GM13977 (cell line): Measurements from ENCODE around the gene SMARCC1.
"Not testable (repeated sequence)": the region's sequence is repeated elsewhere in the genome, so short reads cannot be mapped to it uniquely, and the experiment has no call there.

Experiments used
- DNase-seq: peaks from one replicate; pipeline ENCODE4 v3.0.0; 2012; ENCODE audit warnings: low spot score
- CTCF ChIP-seq: IDR thresholded peaks from 2 replicates; pipeline ENCODE4 v1.5.1; 2012; ENCODE audit warnings: mild to moderate bottlenecking, control low read depth; ENCODE audit not compliant: insufficient read depth; ENCODE audit errors: extremely low read depth, missing control alignments
- in situ Hi-C: fragments of 300-500 bp; cut with MboI; formaldehyde crosslinking; loops from one replicate; pipeline ENCODE4 v1.12.0; 2022; ENCODE audit warnings: low sequenced_read_pairs, low pct_unique_long_range_greater_than_20kb, mixed read lengths, inconsistent platforms; ENCODE audit not compliant: unreplicated experiment

SMARCC1 gene

DNA sequence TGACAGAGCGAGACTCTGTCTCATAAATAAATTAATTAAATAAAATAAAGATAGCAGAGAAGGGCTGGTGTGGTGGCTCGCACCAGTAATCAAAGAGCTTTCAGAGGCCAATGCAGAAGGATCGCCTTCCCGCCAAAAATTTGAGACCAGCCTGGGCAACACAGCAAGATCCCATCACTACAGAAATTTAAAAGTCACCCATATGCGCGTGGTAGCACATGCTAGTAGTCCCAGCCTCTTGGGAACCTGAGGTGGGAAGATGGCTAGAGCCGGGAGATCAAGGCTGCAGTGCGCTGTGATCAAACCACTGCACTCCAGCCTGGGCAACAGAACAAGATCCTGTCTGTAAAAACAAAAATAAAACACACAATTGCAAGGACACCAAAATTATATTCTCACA lies 9.6 kb downstream of the SMARCC1 start:
- no peak for TF ChIP-seq CTCF
- DNase-seq = no peak
- in situ Hi-C loops = no loop called here

DNA sequence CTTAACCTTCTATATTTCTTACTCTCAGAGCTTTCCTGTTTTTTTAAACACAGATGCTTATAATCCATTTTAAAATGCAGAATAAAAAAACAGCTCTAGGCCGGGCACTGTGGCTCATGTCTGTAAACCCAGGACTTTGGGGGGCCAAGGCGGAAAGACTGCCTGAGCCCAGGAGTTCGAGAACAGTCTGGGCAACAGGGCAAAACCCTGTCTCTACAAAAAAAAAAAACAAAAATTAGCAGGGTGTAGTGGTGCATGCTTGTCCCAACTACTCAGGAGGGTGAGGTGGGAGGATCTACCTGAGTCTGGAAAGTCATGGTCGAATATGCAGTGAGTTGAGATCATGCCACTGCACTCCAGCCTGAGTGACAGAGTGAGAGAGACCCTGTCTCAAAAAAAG lies 15.5 kb downstream of the SMARCC1 start:
- DNase-seq = no peak
- in situ Hi-C loops = no loop called here
- no peak for TF ChIP-seq CTCF

GRCh38 chr3:47762233-47762632 lies 19.5 kb downstream of the SMARCC1 start:
- in situ Hi-C loops = no loop called here
- DNase-seq = no peak
- no peak for TF ChIP-seq CTCF

DNA sequence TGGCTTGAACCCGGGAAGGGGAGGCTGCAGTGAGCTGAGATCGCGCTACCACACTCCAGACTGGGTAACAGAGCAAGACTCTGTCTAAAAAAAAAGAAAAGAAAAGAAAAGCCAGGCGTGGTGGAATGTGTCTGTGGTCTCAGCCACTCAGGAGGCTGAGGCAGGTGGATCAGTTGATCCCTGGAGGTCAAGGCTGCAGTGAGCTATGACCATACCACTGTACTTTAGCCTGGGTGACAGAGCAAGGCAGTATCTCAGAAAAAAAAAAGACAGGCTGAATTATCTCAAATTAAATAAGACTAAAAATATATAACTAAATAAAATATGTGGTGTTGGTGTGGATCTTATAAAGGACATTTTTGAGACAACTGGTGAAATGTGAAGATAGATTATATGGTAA lies 20.6 kb downstream of the SMARCC1 start:
- DNase-seq = no peak
- in situ Hi-C loops = no loop called here
- TF ChIP-seq CTCF = no peak

DNA sequence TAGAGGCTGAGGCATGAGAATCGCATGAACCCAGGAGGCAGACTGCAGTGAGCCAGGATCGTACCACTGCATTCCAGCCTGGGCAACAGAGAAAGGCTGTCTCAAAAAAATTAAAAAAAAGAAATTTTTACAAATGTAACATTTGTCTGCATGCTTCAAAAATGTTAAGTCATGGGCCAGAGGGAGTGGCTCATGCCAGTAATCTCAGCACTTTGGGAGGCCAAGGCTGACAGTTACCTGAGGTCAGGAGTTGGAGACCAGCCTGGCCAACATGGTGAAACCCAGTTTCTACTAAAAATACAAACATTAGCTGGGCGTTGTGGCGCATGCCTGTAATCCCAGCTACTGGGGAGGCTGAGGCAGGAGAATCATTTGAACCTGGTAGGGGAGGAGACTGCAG lies 21.5 kb downstream of the SMARCC1 start:
- in situ Hi-C loops, DNase-seq: not testable (repeated sequence)

DNA sequence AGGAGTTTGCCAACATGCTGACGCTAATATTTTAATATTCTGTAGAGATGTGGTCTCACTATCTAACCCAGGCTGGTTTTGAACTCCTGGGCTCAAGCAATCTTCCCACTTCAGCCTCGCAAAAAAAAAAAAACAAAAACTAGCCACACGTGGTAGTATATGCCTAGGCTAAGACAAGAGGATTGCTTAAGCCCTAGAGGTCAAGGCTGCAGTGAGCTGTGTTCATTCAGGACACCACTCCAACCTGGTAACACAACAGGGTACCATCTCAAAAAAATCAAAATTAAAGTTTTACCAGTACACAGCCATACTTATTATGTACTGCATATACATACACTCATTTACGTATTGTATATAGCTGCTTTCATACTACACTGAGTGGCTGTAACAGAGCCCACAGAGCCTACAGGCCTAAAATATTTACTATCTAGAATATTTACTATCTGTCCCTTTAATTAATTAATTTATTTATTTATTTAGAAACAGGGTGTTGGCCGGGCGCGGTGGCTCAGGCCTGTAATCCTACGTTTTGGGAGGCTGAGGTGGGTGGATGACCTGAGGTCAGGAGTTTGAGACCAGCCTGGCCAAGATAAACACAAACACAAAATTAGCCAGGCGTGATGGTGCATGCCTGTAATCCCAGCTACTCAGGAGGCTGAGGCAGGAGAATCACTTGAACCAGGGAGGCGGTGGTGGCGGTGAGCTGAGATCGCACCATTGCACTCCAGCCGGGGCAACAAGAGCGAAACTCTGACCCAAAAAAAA lies 23.2 kb downstream of the SMARCC1 start:
- DNase-seq = no peak
- no peak for TF ChIP-seq CTCF
- in situ Hi-C loops = no loop called here

DNA sequence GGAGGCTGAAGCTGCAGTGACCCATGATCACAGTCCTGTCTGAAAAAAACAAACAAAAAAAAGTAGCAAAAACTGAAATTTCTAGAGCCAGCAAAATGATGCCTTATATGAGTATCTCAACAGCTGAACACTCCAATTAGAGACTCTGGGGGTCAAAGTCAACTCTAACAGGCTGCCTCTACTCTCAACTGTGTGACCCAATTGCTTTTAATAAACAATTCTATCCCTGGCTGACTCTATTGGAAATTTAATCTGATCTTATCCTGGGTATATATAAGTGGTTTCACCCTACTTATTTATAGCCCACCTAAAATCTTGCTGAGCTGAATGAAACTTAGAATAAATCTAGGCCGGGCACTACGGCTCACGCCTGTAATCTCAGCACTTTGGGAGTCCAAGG lies 29.0 kb downstream of the SMARCC1 start:
- in situ Hi-C loops = no loop called here
- no peak for TF ChIP-seq CTCF
- no peak for DNase-seq

DNA sequence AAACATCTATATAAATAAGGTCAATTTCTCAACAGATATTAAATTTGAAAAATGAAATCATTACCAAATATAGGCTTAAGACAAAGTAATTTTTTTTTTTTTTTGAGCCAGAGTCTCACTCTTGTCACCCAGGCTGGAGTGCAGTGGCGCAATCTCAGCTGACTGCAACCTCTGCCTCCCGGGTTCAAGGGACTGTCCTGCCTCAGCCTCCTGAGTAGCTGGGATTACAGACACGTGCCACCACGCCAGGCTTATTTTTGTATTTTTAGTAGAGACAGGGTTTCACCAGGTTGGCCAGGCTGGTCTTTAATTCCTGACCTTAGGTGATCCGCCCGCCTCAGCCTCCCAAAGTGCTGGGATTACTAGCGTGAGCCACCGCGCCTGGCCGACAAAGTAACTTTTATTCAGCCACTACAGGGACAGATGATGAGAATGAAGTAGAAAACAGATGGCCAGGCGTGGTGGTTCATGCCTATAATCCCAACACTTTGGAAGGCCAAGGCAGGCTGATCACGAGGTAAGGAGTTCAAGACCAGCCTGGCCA lies 30.8 kb downstream of the SMARCC1 start:
- in situ Hi-C loops, DNase-seq: not testable (repeated sequence)
